Measurements from ENCODE around the gene ABCC4.

ABCC4 gene

DNA sequence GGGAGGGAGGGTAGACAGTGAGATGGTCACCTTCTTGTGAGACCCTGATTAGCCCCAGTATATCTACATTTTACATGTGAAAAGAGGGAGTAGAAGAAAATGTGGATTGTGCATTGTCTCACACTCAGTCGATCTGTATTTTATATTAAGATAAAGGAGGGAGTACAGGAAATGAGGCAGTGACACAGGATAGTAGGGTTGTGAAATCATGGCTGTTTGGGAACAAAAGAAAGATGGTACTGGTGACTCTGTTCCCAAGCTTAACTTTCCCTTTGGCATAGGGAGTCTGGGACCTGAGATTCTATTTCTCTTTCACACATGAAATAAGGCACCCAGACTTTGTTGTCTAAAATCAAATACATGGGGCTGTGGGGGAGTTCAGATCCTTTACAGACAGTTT lies 194.7 kb downstream of the ABCC4 start:
- H3K4me3 ChIP-seq (ENCODE audit: low read depth, low read length) = no peak overlapping the region
- TF ChIP-seq, protein P1, sequence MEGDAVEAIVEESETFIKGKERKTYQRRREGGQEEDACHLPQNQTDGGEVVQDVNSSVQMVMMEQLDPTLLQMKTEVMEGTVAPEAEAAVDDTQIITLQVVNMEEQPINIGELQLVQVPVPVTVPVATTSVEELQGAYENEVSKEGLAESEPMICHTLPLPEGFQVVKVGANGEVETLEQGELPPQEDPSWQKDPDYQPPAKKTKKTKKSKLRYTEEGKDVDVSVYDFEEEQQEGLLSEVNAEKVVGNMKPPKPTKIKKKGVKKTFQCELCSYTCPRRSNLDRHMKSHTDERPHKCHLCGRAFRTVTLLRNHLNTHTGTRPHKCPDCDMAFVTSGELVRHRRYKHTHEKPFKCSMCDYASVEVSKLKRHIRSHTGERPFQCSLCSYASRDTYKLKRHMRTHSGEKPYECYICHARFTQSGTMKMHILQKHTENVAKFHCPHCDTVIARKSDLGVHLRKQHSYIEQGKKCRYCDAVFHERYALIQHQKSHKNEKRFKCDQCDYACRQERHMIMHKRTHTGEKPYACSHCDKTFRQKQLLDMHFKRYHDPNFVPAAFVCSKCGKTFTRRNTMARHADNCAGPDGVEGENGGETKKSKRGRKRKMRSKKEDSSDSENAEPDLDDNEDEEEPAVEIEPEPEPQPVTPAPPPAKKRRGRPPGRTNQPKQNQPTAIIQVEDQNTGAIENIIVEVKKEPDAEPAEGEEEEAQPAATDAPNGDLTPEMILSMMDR (IDR thresholded peaks at IDR 0.05; ENCODE audit: control insufficient read depth, extremely low read depth, insufficient read depth) = no peak
- no peak for DNase-seq (ENCODE audit: low read depth)

GRCh38 chr13:95100525-95101433 lies 200.5 kb downstream of the ABCC4 start:
- H3K4me3 ChIP-seq (ENCODE audit: low read depth, low read length) = no peak overlapping the region
- peak; percentile 81 for DNase-seq (ENCODE audit: low read depth)
- TF ChIP-seq, protein P1 (IDR thresholded peaks at IDR 0.05; ENCODE audit: control insufficient read depth, extremely low read depth, insufficient read depth) = no peak

GRCh38 chr13:95099541-95099940 lies 201.7 kb downstream of the ABCC4 start:
- no peak for DNase-seq (ENCODE audit: low read depth)

GRCh38 chr13:95098916-95099315 lies 202.3 kb downstream of the ABCC4 start:
- DNase-seq (ENCODE audit: low read depth) = peak; percentile 67
- H3K4me3 ChIP-seq (ENCODE audit: low read depth, low read length) = no peak overlapping the region
- TF ChIP-seq, protein P1 (IDR thresholded peaks at IDR 0.05; ENCODE audit: control insufficient read depth, extremely low read depth, insufficient read depth) = no peak

More at GRCh38 chr13:95099541-95099940, 201.7 kb downstream of the ABCC4 start:
- TF ChIP-seq, protein P1 (IDR thresholded peaks at IDR 0.05; ENCODE audit: control insufficient read depth, extremely low read depth, insufficient read depth) = no peak
- H3K4me3 ChIP-seq (ENCODE audit: low read depth, low read length) = no peak overlapping the region

- TF ChIP-seq, protein P1 (IDR thresholded peaks at IDR 0.05; ENCODE audit: control insufficient read depth, extremely low read depth, insufficient read depth) = no peak
- H3K4me3 ChIP-seq (ENCODE audit: low read depth, low read length) = no peak overlapping the region
- no peak for DNase-seq (ENCODE audit: low read depth)
Observed at GRCh38 chr13:95091755-95092154, 209.5 kb downstream of the ABCC4 start.

DNA sequence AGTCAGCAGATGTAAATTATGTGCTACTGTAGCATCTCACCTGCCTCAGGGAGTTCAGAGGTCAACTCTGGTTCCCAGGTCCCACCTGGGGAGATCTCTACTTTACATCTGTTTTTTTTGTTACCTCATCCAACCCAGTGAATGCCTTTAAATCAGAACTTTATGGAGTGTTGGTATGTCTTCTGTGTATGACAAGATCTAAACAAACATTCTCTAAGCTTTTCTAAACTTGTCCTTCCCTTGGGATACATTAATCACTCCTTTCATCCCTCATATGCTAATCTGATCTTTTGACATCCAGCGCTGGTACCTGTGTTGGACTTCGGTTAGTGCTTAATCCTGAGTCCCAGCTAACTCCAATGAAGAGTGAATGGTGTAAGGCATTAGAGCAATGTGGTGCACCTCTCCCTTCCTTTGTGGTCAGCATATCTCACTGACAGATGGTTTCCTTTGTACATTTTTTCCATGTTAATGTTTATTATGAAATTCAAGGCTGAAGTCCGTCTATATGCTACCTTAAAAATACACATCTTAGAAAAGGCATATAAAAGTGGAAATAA lies 213.4 kb downstream of the ABCC4 start:
- H3K4me3 ChIP-seq (ENCODE audit: low read depth, low read length) = no peak overlapping the region
- TF ChIP-seq, protein P1 (IDR thresholded peaks at IDR 0.05; ENCODE audit: control insufficient read depth, extremely low read depth, insufficient read depth) = no peak
- DNase-seq (ENCODE audit: low read depth) = no peak
